GM12874 (cell line): ENCODE measurements around the gene VASH2.

Experiments used
- CTCF ChIP-seq: IDR thresholded peaks from 2 replicates; pipeline ENCODE4 v1.5.1; 2011; ENCODE audit warnings: low read depth, mild to moderate bottlenecking, control low read depth, low read length, moderate library complexity; ENCODE audit not compliant: insufficient read depth

The VASH2 gene

GRCh38 chr1:212938846-212939245, 11.5 kb upstream of the VASH2 start:
- no peak for TF ChIP-seq CTCF

GRCh38 chr1:212941452-212941851, 8.9 kb upstream of the VASH2 start:
- TF ChIP-seq CTCF, result no peak

- no peak for TF ChIP-seq CTCF
Measured at GRCh38 chr1:212942679-212943392, 7.5 kb upstream of the VASH2 start.

- no peak for TF ChIP-seq CTCF
Measured at GRCh38 chr1:212943393-212943710, 7.0 kb upstream of the VASH2 start.

GRCh38 chr1:212944229-212944901, 6.0 kb upstream of the VASH2 start:
- no peak for TF ChIP-seq CTCF

- TF ChIP-seq CTCF, result no peak
Measured at GRCh38 chr1:212945056-212945455, 5.3 kb upstream of the VASH2 start.

GRCh38 chr1:212945463-212946160, 4.7 kb upstream of the VASH2 start:
- TF ChIP-seq CTCF, result no peak
